CD4-positive, alpha-beta T cell (primary cell): ENCODE results near the gene PCYT1A. TPM values are rescaled to one million over a fixed set of nuclear protein-coding genes. Genes with fewer than 3 reads are reported as not detected.
A peak's percentile ranks its signal among the peaks of the same experiment; 100 is the strongest.

ENCODE experiments used
- ATAC-seq: fragments of 200-7000 bp; cut with Tn5 transposase; one replicate; pipeline ENCODE4 v1.10.0; 2022; ENCODE audit warnings: mild to moderate bottlenecking; ENCODE audit not compliant: poor library complexity
- CTCF ChIA-PET: fragments of 350-600 bp; sonication (Branson Sonifier 250); formaldehyde crosslinking; loops from one replicate; lab custom pipeline; 2021; ENCODE audit warnings: antibody characterized with exemption, inconsistent platforms; lab: Charles Lee
- POLR2A ChIA-PET: fragments of 350-600 bp; sonication (Branson Sonifier 250); formaldehyde crosslinking; loops from one replicate; lab custom pipeline; 2021; ENCODE audit warnings: antibody characterized with exemption, inconsistent platforms; lab: Charles Lee
- DNase-seq, 14 experiments: peaks; one replicate each; pipeline ENCODE4 v3.0.0-alpha.2; 2013 to 2020; ENCODE audit warnings: mixed read lengths in 2 of 14
- H3K27ac ChIP-seq, 2 donors: one replicate each; pipeline versions ENCODE4 v1.5.1 to v1.7.0; 2013; ENCODE audit warnings: low read length in 2 of 2, low read depth in 1 of 2, mild to moderate bottlenecking in 1 of 2
- H3K27me3 ChIP-seq, 2 experiments: 1 replicate in 1 of 2; 2 replicates in 1 of 2; pipeline versions ENCODE4 v1.6.1 to v1.7.0; 2013; ENCODE audit warnings: low read length in 2 of 2, control low read depth in 1 of 2, mild to moderate bottlenecking in 1 of 2, moderate library complexity in 1 of 2; ENCODE audit not compliant: insufficient read depth in 2 of 2, control insufficient read depth in 1 of 2
- H3K36me3 ChIP-seq: one replicate; pipeline ENCODE4 v1.6.1; 2013; ENCODE audit warnings: low read length, control low read depth; ENCODE audit not compliant: insufficient read depth
- H3K4me1 ChIP-seq: one replicate; pipeline ENCODE4 v1.6.1; 2013; ENCODE audit warnings: low read length, control low read depth; ENCODE audit not compliant: insufficient read depth
- H3K4me3 ChIP-seq: one replicate; pipeline ENCODE4 v1.5.1; 2013; ENCODE audit warnings: mild to moderate bottlenecking, low read length, moderate library complexity
- H3K9me3 ChIP-seq, 2 experiments: 1 replicate in 1 of 2; 2 replicates in 1 of 2; pipeline versions ENCODE4 v1.6.1 to v1.7.0; 2013; ENCODE audit warnings: low read length in 2 of 2, mild to moderate bottlenecking in 2 of 2, control low read depth in 1 of 2, moderate library complexity in 1 of 2; ENCODE audit not compliant: control insufficient read depth in 1 of 2, insufficient read depth in 1 of 2
- H3K27ac Mint-ChIP-seq: one replicate; pipeline ENCODE4 v1.8.0; 2020; ENCODE audit warnings: mixed read lengths
- H3K27me3 Mint-ChIP-seq: one replicate; pipeline ENCODE4 v1.8.0; 2021; ENCODE audit warnings: mixed read lengths
- H3K36me3 Mint-ChIP-seq: one replicate; pipeline ENCODE4 v1.8.0; 2021; ENCODE audit warnings: low read depth, mixed read lengths
- H3K4me1 Mint-ChIP-seq: one replicate; pipeline ENCODE4 v1.8.0; 2021; ENCODE audit warnings: low read depth, mixed read lengths
- H3K4me3 Mint-ChIP-seq: one replicate; pipeline ENCODE4 v1.8.0; 2020; ENCODE audit warnings: mild to moderate bottlenecking, mixed read lengths
- H3K9me3 Mint-ChIP-seq: one replicate; pipeline ENCODE4 v1.8.0; 2020; ENCODE audit warnings: mixed read lengths
- intact Hi-C, 2 experiments: fragments of 100-400 bp; cut with DNase I in 1 of 2; cut with micrococcal nuclease in 1 of 2; formaldehyde crosslinking; loops; one replicate each; pipeline versions ENCODE4 v1.15.1 to v1.9.0; 2023 to 2025; cut with DNase I, micrococcal nuclease
- total RNA-seq, 174 experiments: library from RNA in 2 of 174; stranded (reverse) in 2 of 174; gene quantifications; one replicate each; pipeline ENCODE4 v1.2.3 and lab custom pipeline; 2021 to 2026
- TF ChIP-seq, protein P1 (sequence below): fragments of 200-600 bp; IDR thresholded peaks from one replicate; pipeline ENCODE4 v1.8.0; 2022; ENCODE audit warnings: antibody characterized with exemption, mild to moderate bottlenecking

The PCYT1A gene
- total RNA-seq, 2 experiments from 2014 or later, result 49.8 to 54.7 TPM

DNA sequence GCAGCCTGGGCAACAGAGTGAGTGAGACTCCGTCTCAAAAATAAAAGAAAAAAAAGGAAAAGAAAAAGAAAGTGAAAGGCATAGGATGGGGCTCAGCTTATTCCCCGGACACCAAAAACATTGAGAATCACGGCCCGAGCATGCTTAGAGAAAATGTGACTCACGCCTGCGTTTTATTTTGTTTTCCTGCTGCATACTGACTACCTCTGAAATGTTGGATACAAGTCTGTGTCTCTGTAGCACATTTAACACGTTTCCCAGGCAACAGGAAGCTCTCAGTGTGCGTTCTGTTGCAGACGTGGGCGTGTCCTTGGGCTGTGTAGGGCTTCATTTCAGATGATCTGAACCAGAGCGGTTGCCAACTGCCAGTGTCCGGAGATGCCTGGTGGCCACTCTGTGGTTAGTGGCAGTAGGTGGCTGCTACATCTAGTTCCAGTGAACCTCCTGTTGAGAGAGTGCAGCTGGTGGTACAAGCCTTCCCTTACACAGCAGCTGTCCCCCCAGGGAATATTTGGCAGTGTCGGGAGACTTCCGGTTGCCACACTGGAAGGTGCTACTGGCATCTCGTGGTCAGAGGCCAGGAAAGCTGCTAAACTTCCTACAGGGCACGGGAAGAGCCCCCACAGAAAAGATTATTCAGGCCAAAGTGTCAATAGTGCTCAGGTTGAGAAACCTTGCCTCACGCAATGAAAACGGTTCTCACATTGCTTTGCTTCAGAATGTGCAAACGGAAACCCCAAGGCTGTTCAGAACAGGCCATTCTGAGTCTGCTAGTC is 68.1 kb downstream of the PCYT1A start:
- DNase-seq, result peak; percentile 53 to 84 (median 68)
- Histone ChIP-seq H3K36me3 (no peaks in the 10 kb centered on the region), H3K4me1 (peaks cover 16% of the 10 kb centered on the region), H3K4me3 (peak overlapping the region; percentile 51), H3K27ac (peak overlapping the region in 1 of 2 donors; percentile 14), H3K9me3 (no peaks in the 10 kb centered on the region), H3K27me3 (no peaks in the 10 kb centered on the region)
- Mint-ChIP-seq H3K4me3 (peak overlapping the region; percentile 66), H3K27me3 (no peaks in the 10 kb centered on the region), H3K9me3 (no peaks in the 10 kb centered on the region), H3K36me3 (no peaks in the 10 kb centered on the region), H3K4me1 (peaks cover 10% of the 10 kb centered on the region), H3K27ac (peak overlapping the region; percentile 82)
- intact Hi-C loops, result loop anchor here in 1 of 2 experiments (1.0 kb wide), 1 partner anchor 40 kb away; no protein-coding TSS in a partner anchor
- ChIA-PET POLR2A (interaction anchor here (1.0 to 2.8 kb wide), 6 partner anchors 10 to 723 kb away, joined by 3 to 12 read pairs (median 4); partner anchors contain the start of gene NCBP2), CTCF (interaction anchor here (0.6 to 1.1 kb wide), 2 partner anchors 19 to 40 kb away, joined by 3 to 4 read pairs; no protein-coding TSS in a partner anchor)
- ATAC-seq, result peak; percentile 97
- TF ChIP-seq, protein P1, sequence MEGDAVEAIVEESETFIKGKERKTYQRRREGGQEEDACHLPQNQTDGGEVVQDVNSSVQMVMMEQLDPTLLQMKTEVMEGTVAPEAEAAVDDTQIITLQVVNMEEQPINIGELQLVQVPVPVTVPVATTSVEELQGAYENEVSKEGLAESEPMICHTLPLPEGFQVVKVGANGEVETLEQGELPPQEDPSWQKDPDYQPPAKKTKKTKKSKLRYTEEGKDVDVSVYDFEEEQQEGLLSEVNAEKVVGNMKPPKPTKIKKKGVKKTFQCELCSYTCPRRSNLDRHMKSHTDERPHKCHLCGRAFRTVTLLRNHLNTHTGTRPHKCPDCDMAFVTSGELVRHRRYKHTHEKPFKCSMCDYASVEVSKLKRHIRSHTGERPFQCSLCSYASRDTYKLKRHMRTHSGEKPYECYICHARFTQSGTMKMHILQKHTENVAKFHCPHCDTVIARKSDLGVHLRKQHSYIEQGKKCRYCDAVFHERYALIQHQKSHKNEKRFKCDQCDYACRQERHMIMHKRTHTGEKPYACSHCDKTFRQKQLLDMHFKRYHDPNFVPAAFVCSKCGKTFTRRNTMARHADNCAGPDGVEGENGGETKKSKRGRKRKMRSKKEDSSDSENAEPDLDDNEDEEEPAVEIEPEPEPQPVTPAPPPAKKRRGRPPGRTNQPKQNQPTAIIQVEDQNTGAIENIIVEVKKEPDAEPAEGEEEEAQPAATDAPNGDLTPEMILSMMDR, result no peak

DNA sequence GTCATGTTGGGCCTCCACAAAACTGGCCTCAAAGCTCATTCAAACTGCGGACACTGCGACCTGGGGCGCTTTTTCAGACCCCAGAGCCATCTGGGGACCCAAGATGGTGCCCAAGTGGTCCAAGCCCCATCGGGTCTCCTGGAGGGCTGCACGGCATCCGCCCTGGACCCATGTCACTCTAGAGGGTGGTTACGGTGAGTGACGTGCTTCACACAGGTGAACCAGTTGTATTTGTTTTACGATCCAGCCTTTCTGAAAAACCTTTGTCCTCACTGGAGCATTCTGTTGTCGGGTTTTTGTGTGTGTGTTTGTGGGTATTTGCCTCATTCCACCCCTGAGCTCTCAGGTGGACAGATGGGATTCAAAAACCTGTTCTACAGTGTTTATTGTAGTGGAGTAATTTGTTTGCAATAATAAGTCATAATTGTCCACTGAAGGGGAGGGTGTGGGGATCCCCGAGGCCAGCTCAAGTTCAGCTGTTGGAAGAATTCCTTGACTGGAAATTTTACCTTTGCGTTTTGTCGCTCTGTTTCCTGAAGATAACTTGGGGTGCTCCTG is 69.3 kb downstream of the PCYT1A start:
- Histone ChIP-seq H3K27ac (no peak overlapping the region), H3K27me3 (no peaks in the 10 kb centered on the region), H3K36me3 (no peaks in the 10 kb centered on the region), H3K4me1 (peaks cover 16% of the 10 kb centered on the region), H3K9me3 (no peaks in the 10 kb centered on the region), H3K4me3 (no peak overlapping the region)
- ATAC-seq, result no peak
- ChIA-PET CTCF (interaction anchor here (0.7 to 1.1 kb wide), 2 partner anchors 39 to 421 kb away, joined by 3 read pairs; no protein-coding TSS in a partner anchor), POLR2A (interaction anchor here (1.4 to 2.8 kb wide), 3 partner anchors 11 to 38 kb away, joined by 3 to 12 read pairs (median 6); no protein-coding TSS in a partner anchor)
- Mint-ChIP-seq H3K9me3 (no peaks in the 10 kb centered on the region), H3K36me3 (no peaks in the 10 kb centered on the region), H3K4me3 (no peak overlapping the region), H3K27ac (no peak overlapping the region), H3K27me3 (no peaks in the 10 kb centered on the region), H3K4me1 (peaks cover 10% of the 10 kb centered on the region)
- intact Hi-C loops, result no loop called here
- DNase-seq, result no peak
- TF ChIP-seq, protein P1, result no peak

DNA sequence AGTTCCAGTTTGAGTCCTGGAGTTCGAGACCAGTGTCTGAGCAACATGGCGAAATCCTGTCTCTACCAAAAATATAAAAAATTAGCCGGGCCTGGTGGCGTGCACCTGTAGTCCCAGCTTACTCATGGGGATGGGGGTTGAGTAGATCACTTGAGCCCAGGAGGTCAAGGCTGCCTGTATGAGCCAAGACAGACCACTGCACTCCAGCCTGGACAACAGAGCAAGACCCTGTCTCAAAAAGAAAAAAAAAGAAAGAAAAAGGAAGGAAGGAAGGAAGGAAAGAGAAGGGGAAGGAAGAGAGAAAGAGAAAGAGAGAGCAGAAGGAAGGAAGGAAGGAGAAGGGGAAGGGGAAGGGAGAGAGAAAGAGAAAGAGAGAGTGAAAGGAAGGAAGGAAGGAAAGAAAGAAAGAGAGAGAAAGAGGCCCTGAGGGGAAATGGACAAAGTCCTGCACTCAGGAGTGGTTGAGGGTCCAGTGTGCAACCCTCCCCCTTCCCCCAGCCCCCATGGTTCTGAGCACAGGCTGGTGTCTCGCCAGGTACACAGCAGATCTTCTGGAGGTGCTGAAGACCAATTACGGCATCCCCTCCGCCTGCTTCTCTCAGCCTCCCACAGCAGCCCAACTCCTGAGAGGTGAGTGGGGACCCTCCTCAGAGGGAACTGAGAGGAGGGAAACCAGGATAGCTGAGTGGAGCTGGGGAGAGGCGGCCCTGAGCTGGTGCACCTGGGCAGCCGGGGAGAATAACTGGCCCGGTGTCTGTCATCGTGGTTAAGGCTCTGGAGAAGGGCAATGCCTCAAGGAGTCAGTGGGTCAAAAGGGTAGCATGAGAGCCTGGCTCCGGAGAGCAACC is 70.0 kb downstream of the PCYT1A start:
- Histone ChIP-seq H3K4me1 (peaks cover 16% of the 10 kb centered on the region), H3K27me3 (no peaks in the 10 kb centered on the region), H3K4me3 (no peak overlapping the region), H3K36me3 (no peaks in the 10 kb centered on the region), H3K9me3 (no peaks in the 10 kb centered on the region), H3K27ac (no peak overlapping the region)
- no peaks in the 10 kb centered on the region for H3K27me3 Mint-ChIP-seq
- POLR2A ChIA-PET, result interaction anchor here (2.8 kb wide), 1 partner anchor 37 kb away, joined by 12 read pairs; no protein-coding TSS in a partner anchor
- TF ChIP-seq, protein P1, result no peak
- no peaks in the 10 kb centered on the region for H3K36me3 Mint-ChIP-seq
- H3K27ac Mint-ChIP-seq, result no peak overlapping the region
- no peak for DNase-seq
- no peak for ATAC-seq
- intact Hi-C loops, result no loop called here
- no peak overlapping the region for H3K4me3 Mint-ChIP-seq
- CTCF ChIA-PET, result no interaction called here
- H3K4me1 Mint-ChIP-seq, result peaks cover 10% of the 10 kb centered on the region
- H3K9me3 Mint-ChIP-seq, result no peaks in the 10 kb centered on the region
